Measurements from ENCODE around the gene WIPF1. TPM values are rescaled to one million over a fixed set of nuclear protein-coding genes. Genes with fewer than 3 reads are reported as not detected.

WIPF1 gene
- total and polyA plus RNA-seq, 8 donors = 4.7 to 26.8 (median 6.2) TPM

GRCh38 chr2:174524527-174524926 is 73.1 kb downstream of the WIPF1 start:
- H3K4me1 ChIP-seq = peaks cover 0 to 6% (median 0%) of the 10 kb centered on the region in 3 donors
- H3K9me3 ChIP-seq = no peaks in the 10 kb centered on the region
- no peak overlapping the region for H3K27ac ChIP-seq
- no peak for TF ChIP-seq CTCF (IDR thresholded peaks at IDR 0.05)
- intact Hi-C loops (cut with DNase I) = loop anchor here in 1 of 3 donors (5.0 kb wide), 1 partner anchor 62 kb away; no protein-coding TSS in a partner anchor
- WGBS, 2 donors = 83 to 96% methylated on average over 2 of the region's 2 CpGs
- DNase-seq = no peak
- no peaks in the 10 kb centered on the region for H3K36me3 ChIP-seq
- peak in 1 of 4 donors; percentile 51 for ATAC-seq
- no peak for FAIRE-seq
- no peaks in the 10 kb centered on the region for H3K27me3 ChIP-seq
- no peak overlapping the region for H3K4me3 ChIP-seq

GRCh38 chr2:174522553-174522952 is 75.1 kb downstream of the WIPF1 start:
- 5 to 14% methylated on average over 3 of the region's 3 CpGs for WGBS, 2 donors

GRCh38 chr2:174518395-174518794 is 79.2 kb downstream of the WIPF1 start:
- FAIRE-seq = no peak

More at GRCh38 chr2:174522553-174522952, 75.1 kb downstream of the WIPF1 start:
- peak in 1 of 4 donors; percentile 24 for TF ChIP-seq CTCF (IDR thresholded peaks at IDR 0.05)
- peak in 3 of 4 donors; percentile 62 to 80 (median 76) for ATAC-seq
- DNase-seq = no peak
- Histone ChIP-seq H3K36me3 (no peaks in the 10 kb centered on the region), H3K4me3 (no peak overlapping the region), H3K9me3 (no peaks in the 10 kb centered on the region), H3K27me3 (no peaks in the 10 kb centered on the region), H3K27ac (peak overlapping the region in 1 of 4 donors; percentile 0), H3K4me1 (peaks cover 0 to 6% (median 0%) of the 10 kb centered on the region in 3 donors)
- FAIRE-seq = no peak
- intact Hi-C loops (cut with DNase I) = loop anchor here in 1 of 3 donors (5.0 kb wide), 1 partner anchor 60 kb away; no protein-coding TSS in a partner anchor

GRCh38 chr2:174516501-174517378 is 80.9 kb downstream of the WIPF1 start:
- Histone ChIP-seq H3K36me3 (no peaks in the 10 kb centered on the region), H3K27me3 (no peaks in the 10 kb centered on the region), H3K4me1 (no peaks in the 10 kb centered on the region), H3K27ac (no peak overlapping the region), H3K4me3 (no peak overlapping the region), H3K9me3 (no peaks in the 10 kb centered on the region)
- TF ChIP-seq CTCF (IDR thresholded peaks at IDR 0.05) = no peak
- intact Hi-C loops (cut with DNase I) = no loop called here
- FAIRE-seq (no peak), ATAC-seq (peak in 1 of 4 donors; percentile 24), DNase-seq (no peak)
- 80 to 86% methylated on average over 5 of the region's 5 CpGs for WGBS, 2 donors

More at GRCh38 chr2:174518395-174518794, 79.2 kb downstream of the WIPF1 start:
- no peak for TF ChIP-seq CTCF (IDR thresholded peaks at IDR 0.05)
- H3K36me3 ChIP-seq = no peaks in the 10 kb centered on the region
- ATAC-seq (no peak), DNase-seq (no peak)
- peaks cover 0 to 6% (median 0%) of the 10 kb centered on the region in 3 donors for H3K4me1 ChIP-seq
- no peak overlapping the region for H3K27ac ChIP-seq
- intact Hi-C loops (cut with DNase I) = no loop called here
- H3K4me3 ChIP-seq = no peak overlapping the region
- WGBS, 2 donors = 65 to 70% methylated on average over 2 of the region's 2 CpGs
- H3K27me3 ChIP-seq = no peaks in the 10 kb centered on the region
- no peaks in the 10 kb centered on the region for H3K9me3 ChIP-seq

- no peak overlapping the region for H3K4me3 ChIP-seq
- DNase-seq (no peak), ATAC-seq (peak in 1 of 4 donors; percentile 62), FAIRE-seq (no peak)
- H3K4me1 ChIP-seq = no peaks in the 10 kb centered on the region
- 61 to 70% methylated on average over 3 of the region's 3 CpGs for WGBS, 2 donors
- intact Hi-C loops (cut with DNase I) = no loop called here
- no peak for TF ChIP-seq CTCF (IDR thresholded peaks at IDR 0.05)
- no peaks in the 10 kb centered on the region for H3K9me3 ChIP-seq
- no peak overlapping the region for H3K27ac ChIP-seq
- no peaks in the 10 kb centered on the region for H3K36me3 ChIP-seq
- no peaks in the 10 kb centered on the region for H3K27me3 ChIP-seq
Measured at GRCh38 chr2:174512345-174512744, 85.3 kb downstream of the WIPF1 start.
